HT1080 (cell line): ENCODE results near the gene CFAP251. TPM values are rescaled to one million over a fixed set of nuclear protein-coding genes. Genes with fewer than 3 reads are reported as not detected.

ENCODE experiments used
- DNase-seq: peaks from one replicate; pipeline ENCODE4 v3.0.0-alpha.2; 2015; ENCODE audit warnings: low read depth
- total RNA-seq: library from RNA; depleted of rRNA; stranded (reverse); fragments of >200 nt; shearing (Covaris generic); gene quantifications from 2 replicates; pipeline ENCODE4 v1.2.3, GENCODE V29; 2014

CFAP251 gene
- total RNA-seq, 1 experiment from 2014 or later = 11.2 TPM

- no peak for DNase-seq
Observed at GRCh38 chr12:121946313-121947025, 28.1 kb downstream of the CFAP251 start.

- no peak for DNase-seq
Observed at GRCh38 chr12:121947981-121948380, 29.6 kb downstream of the CFAP251 start.

DNA sequence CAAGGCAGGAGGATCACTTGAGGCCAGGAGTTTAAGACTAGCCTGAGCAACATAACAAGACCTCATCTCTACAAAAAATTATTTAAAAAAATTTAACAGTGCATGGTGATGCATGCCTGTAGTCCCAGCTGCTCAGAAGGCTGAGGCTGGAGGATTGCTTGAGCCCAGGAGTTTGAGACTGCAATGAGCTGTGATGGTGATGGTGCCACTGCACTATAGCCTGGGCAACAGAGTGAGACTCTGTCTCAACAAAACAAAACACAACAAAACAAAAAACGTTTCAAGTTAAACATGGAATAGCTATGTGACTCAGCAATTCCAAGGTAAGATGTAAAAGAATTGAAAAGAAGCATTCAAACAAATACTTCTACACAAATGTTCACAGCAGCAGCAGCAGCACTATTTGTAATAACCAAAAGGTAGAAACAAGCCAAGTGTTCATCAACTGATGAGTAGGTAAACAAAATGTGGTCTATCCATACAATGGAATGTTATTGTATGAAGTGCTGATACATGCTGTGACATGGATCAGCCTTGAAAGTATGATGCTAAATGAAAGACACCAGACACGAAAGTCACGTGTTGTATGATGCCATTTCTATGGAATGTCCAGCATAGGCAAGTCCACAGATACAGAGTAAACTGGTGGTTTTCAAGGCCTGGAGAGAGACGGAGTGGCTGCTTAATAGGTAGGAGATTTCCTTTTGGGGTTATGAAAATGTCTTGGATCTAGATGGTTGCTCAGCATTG lies 31.4 kb downstream of the CFAP251 start:
- DNase-seq = peak; percentile 91

DNA sequence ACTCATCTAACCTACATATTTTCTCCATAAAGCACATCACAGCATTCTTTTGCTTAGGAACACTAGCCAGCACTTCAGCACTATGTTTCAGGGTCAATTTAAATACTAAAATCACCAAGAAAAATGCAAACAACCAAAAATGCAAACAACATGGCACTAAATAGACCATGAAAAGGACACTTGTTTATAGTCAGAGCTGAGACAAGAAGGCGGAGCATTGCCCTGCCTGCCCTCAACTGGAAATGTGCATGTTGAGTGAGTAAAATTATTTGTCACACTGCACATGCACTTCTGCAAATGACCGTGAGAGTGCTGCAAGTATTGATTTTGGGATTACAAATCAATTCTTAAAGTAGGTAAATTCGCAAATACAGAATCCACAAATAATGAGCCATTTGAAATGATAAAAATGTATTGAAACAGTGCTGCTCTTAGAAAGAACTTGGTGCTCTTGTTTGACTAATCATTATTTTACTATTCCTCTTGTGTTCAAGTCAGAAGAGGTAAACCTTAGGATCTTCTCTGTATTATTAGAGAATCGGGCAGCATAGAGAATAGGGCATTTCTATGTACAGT lies 34.8 kb downstream of the CFAP251 start:
- DNase-seq = no peak

DNA sequence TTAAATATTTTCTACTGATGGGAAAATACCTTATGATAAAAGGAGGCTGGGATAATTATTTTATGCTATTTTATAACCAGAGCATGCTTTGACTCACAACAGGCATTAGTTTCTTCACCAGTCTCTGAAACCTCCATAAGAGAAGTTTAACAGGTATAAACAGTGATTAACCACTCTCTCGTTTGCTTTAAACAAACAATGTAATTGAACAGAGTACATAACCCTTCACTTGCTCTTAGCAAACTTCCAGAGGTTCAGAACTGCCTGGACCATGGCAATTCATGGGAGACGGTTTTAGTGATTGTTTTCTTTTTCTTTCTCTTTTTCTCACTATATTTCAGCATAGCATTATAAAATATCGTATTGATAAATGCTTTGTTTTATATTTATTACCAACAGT lies 35.3 kb downstream of the CFAP251 start:
- no peak for DNase-seq

- peak; percentile 8 for DNase-seq
Observed at GRCh38 chr12:121955258-121956237, 37.2 kb downstream of the CFAP251 start.

GRCh38 chr12:121957861-121958515 lies 39.6 kb downstream of the CFAP251 start:
- no peak for DNase-seq

DNA sequence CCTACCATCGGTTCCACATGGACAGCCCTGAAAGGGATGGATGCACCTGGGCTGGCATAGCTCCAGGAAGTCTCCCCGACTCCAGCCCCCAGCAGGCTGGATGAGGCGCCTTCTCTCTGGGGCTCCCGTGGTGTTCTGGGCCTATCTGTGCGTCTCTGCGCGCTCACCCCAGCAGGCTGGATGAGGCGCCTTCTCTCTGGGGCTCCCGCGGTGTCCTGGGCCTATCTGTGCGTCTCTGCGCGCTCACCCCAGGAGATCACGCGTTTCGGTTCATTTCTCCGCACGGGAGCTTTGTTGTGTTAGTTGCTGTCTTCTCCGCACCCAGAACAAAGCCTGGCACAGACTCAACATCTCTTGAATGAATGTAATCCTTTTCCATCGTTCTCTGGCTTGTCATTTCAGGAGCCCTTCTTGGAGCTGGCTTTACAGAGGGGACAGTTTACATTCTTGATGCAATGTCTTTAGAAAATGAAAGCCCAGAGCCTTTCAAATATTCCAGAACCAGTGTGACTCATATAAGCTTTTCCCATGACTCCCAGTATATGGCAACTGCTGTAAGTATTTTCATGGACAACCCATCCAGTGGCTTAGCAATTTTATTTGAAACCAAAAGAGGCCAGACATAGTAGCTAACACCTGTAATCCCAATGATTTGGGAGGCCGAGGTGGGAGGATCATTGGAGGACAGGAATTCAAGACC lies 40.3 kb downstream of the CFAP251 start:
- no peak for DNase-seq

DNA sequence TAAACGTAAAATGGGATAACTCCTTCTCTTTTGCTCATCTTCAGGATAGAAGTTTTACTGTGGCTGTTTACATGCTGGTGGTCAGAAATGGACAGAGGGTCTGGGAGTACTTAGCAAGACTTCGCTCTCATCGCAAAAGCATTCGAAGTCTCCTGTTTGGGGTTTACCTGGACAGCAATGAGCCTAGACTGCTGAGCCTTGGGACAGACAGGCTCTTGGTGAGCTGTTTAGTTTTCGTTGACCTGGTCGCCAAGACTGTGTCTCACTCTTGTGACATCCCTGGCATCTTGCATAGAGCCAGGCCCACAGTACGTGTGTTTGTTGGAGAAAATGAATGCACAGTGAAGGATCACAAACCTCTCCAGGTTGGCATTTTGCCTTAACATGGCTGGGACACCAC lies 42.1 kb downstream of the CFAP251 start:
- no peak for DNase-seq

DNA sequence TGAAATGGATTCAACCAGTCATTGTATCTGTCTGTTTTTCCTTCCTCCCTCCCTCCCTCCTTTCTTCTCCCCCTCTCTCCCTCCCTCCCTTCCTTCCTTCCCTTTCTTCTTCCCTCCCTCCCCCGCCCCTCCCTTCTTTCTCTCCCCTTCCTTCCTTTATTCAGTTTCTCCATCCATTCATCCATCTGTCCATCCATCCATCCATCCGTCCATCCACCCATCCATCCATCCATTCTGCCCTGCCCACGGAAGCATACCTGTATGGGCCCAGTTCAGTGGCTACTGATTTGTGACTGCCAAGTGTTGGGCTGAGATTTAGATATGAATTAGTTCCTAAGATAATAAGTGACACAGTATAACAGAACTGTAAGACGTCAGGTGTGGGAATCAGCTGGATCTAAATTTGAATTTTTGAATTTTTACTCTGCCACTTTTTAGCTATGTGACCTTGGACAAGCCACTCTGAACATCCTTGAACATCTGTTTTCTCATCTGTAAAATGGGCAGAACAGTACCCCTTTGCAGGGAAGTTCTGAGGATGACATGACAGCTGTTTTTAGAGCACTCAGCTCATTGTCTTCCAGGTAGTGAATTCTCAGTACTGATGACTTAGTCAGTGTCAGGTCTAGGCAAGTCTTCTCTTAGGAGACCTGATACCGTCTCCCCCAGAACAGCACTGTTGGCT lies 42.9 kb downstream of the CFAP251 start:
- no peak for DNase-seq

DNA sequence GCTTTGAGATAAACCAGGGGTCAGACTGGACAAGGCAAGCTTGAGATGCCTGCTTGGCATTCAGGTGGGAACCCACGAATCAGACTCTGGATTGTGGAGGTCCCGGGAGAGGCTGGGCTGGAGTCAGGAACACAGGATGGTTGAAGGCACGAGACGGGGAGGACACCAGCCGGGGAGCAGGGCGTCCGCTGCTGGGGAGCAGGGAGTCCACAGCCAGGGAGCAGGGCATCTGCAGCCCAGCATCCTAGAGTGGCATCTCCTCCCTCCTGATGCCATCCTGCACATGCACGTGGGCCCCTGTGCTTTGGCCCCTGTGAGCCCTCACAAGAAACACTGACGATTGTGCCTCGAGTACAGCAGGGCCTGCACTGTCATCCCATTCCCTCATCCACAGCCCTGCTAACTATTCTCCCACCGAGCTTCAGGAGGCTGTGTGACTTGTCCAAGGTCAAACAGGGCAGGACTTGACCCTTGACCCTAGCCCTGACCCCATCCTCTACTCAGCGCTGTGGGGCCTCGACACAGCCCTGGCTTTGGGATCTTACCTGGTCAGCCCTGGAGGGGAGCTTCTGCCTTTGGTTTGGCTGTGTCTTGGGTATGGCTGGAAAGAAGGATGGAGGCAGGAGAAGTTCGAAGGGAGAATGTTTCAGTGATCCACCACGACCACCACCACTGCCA lies 45.1 kb downstream of the CFAP251 start:
- no peak for DNase-seq

DNA sequence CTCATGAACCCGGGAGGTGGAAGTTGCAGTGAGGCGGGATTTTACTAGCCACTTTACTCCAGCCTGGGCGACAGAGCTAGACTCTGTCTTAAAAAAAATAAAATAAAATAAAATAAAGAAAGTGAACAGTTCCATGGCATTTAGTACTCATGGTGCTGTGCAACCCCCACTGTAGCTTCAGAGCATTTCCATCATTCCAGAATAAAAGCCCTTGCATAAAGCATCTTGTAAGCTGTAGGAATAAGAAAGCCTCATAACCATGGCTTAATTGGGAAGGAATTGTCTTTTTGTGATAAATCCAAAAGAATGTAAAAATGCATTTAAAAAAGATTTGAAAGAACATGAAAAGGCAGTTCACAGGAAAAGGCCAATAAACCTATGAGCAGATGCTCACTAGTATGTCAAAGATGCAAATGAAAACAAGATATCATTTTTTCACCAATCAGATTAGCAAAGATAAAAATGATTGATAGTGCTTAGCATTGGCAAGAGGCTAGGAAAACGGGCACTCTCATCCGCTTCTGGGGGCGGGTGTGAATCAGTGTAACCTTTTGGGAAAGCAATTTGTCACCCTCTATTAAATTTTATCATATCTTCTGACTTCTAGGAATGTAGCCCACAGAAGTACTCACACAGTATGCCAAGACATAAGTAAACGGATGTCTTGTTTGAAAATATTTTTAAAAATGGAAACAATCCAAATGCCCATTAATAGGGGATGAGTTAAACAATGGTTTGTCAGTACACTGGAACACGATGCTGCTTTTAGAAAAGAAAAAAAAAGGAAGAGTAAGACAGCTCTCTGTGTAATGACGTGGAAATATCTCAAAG lies 46.6 kb downstream of the CFAP251 start:
- DNase-seq = no peak

DNA sequence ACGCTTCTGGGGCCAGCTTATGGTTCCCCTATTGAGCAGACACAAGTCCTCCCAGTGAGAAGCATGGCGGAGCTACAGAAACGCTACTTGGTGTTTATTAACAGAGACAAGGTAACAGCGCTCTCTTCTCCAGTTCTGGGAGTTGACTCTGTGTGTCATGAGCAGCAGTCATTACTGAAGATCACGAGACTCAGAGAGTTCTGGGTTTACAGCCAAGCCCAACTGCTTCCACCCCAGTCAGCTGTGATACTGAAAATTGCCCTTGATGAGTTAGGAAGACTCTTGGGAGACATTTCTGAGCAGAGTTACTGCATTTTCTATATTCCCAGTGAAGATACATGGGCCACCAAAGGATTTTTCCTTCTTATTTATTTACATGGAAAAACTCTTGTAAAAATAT lies 48.6 kb downstream of the CFAP251 start:
- DNase-seq = no peak

DNA sequence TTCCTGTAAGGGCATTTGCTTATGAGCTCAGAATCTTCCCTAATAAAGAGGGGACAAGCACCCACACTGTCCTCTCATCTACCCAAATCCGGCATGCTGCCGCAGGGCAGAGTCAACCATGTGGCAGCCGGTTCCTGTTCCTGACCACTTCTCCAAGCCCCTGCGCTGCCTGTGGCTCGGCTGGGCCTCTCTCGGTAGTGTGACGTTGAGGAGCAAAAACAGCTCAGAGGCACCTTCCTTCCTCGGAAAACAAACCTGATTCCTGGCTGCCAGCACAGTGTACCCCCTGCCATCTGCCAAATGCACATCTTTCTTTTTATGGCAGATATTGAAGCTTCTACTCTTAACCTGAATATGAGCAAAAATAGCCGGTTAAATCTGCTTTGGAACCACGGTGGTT lies 50.5 kb downstream of the CFAP251 start:
- DNase-seq = no peak

DNA sequence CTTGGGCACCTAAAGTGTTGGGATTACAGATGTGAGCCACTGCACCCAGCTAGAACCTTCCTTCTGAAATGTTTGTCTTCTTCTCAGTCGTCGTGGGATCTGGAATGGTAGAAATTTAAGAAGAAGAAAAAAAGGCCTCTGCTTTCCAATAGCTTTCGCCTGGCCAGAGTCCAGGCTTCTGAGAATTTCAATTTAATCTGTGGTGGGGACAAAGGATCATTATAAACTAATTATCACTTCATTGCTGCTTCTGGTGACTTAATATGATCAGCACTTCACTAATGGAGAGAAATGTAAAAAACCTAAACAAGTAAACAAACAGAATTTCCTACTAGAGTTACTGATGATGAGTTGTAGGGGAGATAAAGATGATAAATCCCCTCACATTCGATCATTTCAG lies 51.3 kb downstream of the CFAP251 start:
- DNase-seq = no peak

DNA sequence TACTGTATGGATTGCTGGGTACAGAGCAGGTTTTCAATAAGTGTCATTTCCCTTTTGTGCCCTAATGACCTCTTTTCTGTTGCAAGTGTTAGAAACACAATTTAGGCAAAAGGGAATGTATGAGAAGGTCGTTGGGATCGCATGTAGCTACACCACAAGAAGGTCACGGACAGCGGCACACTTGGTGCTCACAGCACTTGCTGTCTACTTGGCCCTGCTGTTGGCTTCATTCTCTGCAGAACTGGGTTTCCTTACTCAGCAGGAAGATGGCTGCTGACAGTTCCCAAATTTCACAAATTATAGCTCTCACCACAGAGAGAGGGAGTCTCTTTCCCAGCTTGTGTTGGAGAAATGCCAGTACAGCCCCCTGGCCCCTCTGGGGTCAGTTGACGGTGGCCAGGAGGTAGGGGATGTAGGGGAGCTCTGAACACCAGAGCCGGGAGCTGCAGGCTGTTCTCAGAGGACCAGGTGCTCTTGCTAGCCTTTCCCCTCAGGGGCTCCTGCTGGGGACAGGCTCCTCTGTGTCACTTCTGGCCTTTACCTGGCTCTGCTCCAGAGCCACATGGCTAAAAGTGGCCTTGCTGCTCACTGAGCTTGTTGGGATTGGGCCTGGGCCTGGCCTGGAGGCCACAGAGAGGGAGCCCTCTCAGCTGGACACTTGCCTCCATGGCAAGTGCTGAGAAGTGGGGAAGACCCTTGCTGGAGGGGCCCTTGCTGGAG lies 52.3 kb downstream of the CFAP251 start:
- DNase-seq = no peak
